Measurements from ENCODE around the gene LMO1.

LMO1 gene

GRCh38 chr11:8263109-8263768, 439 bp downstream of the LMO1 start:
- no peak for DNase-seq (ENCODE audit: low read depth)

- DNase-seq (ENCODE audit: low read depth), result no peak
Measured at GRCh38 chr11:8262552-8263108, 1.0 kb downstream of the LMO1 start.

GRCh38 chr11:8261921-8262551, 1.6 kb downstream of the LMO1 start:
- no peak for DNase-seq (ENCODE audit: low read depth)

- no peak for DNase-seq (ENCODE audit: low read depth)
Measured at GRCh38 chr11:8261291-8261690, 2.4 kb downstream of the LMO1 start.

- DNase-seq (ENCODE audit: low read depth), result no peak
Measured at GRCh38 chr11:8260202-8260966, 3.3 kb downstream of the LMO1 start.

GRCh38 chr11:8259306-8259959, 4.2 kb downstream of the LMO1 start:
- no peak for DNase-seq (ENCODE audit: low read depth)

GRCh38 chr11:8258784-8259183, 4.9 kb downstream of the LMO1 start:
- no peak for DNase-seq (ENCODE audit: low read depth)

- DNase-seq (ENCODE audit: low read depth), result no peak
Measured at GRCh38 chr11:8258289-8258688, 5.4 kb downstream of the LMO1 start.

- DNase-seq (ENCODE audit: low read depth), result no peak
Measured at GRCh38 chr11:8257003-8257664, 6.5 kb downstream of the LMO1 start.

GRCh38 chr11:8256271-8257002, 7.2 kb downstream of the LMO1 start:
- no peak for DNase-seq (ENCODE audit: low read depth)

- no peak for DNase-seq (ENCODE audit: low read depth)
Measured at GRCh38 chr11:8253566-8253965, 10.1 kb downstream of the LMO1 start.

GRCh38 chr11:8252946-8253345, 10.7 kb downstream of the LMO1 start:
- no peak for DNase-seq (ENCODE audit: low read depth)

- no peak for DNase-seq (ENCODE audit: low read depth)
Measured at GRCh38 chr11:8252388-8252787, 11.3 kb downstream of the LMO1 start.

GRCh38 chr11:8251616-8252295, 11.9 kb downstream of the LMO1 start:
- no peak for DNase-seq (ENCODE audit: low read depth)

- no peak for DNase-seq (ENCODE audit: low read depth)
Measured at GRCh38 chr11:8250981-8251615, 12.6 kb downstream of the LMO1 start.

- no peak for DNase-seq (ENCODE audit: low read depth)
Measured at GRCh38 chr11:8250434-8250833, 13.2 kb downstream of the LMO1 start.

- DNase-seq (ENCODE audit: low read depth), result no peak
Measured at GRCh38 chr11:8249482-8249881, 14.2 kb downstream of the LMO1 start.

GRCh38 chr11:8248786-8249185, 14.9 kb downstream of the LMO1 start:
- DNase-seq (ENCODE audit: low read depth), result no peak

GRCh38 chr11:8247312-8247711, 16.4 kb downstream of the LMO1 start:
- DNase-seq (ENCODE audit: low read depth), result no peak

- DNase-seq (ENCODE audit: low read depth), result no peak
Measured at GRCh38 chr11:8243458-8243857, 20.2 kb downstream of the LMO1 start.

Measured in HS-27A (cell line).